ENCODE data around the gene NCKAP5. TPM values are rescaled to one million over a fixed set of nuclear protein-coding genes. Genes with fewer than 3 reads are reported as not detected.

The NCKAP5 gene
- polyA plus RNA-seq, 1 experiment = 2.1 TPM

DNA sequence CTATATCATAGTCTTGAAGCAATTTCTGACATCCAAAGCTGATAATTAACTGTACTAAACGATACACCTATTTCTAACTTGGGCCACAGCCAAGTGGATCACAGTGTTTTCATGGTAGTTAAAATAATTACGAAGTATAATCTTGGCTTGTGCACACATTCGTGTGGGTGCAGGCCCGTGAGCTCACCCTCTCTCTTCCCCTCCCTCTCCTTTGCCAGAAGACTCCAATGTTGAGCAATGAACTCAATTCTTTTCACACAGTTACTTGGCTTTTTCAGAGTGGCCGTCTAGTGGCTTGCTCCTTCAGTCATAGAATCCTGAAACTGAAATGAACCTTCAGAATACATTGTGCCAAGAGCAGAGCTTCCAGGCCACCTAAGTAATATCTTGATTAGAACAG is 178.7 kb downstream of the NCKAP5 start:
- TF ChIP-seq, protein P1, sequence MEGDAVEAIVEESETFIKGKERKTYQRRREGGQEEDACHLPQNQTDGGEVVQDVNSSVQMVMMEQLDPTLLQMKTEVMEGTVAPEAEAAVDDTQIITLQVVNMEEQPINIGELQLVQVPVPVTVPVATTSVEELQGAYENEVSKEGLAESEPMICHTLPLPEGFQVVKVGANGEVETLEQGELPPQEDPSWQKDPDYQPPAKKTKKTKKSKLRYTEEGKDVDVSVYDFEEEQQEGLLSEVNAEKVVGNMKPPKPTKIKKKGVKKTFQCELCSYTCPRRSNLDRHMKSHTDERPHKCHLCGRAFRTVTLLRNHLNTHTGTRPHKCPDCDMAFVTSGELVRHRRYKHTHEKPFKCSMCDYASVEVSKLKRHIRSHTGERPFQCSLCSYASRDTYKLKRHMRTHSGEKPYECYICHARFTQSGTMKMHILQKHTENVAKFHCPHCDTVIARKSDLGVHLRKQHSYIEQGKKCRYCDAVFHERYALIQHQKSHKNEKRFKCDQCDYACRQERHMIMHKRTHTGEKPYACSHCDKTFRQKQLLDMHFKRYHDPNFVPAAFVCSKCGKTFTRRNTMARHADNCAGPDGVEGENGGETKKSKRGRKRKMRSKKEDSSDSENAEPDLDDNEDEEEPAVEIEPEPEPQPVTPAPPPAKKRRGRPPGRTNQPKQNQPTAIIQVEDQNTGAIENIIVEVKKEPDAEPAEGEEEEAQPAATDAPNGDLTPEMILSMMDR (IDR thresholded peaks at IDR 0.05; ENCODE audit: insufficient read depth, low read depth, low read length) = no peak
- H3K27me3 ChIP-seq (ENCODE audit: control insufficient read depth, insufficient read depth, low read length) = no peaks in the 10 kb centered on the region
- no peak for DNase-seq (ENCODE audit: low read depth)
- no peaks in the 10 kb centered on the region for H3K36me3 ChIP-seq (ENCODE audit: control insufficient read depth, insufficient read depth, low read length)
- CTCF ChIA-PET = interaction anchor here (1.1 to 1.7 kb wide), 3 partner anchors 11 to 33 kb away, joined by 3 to 8 read pairs (median 3); no protein-coding TSS in a partner anchor
- H3K4me3 ChIP-seq (ENCODE audit: low read depth, low read length) = no peak overlapping the region
- POLR2A ChIA-PET = no interaction called here

DNA sequence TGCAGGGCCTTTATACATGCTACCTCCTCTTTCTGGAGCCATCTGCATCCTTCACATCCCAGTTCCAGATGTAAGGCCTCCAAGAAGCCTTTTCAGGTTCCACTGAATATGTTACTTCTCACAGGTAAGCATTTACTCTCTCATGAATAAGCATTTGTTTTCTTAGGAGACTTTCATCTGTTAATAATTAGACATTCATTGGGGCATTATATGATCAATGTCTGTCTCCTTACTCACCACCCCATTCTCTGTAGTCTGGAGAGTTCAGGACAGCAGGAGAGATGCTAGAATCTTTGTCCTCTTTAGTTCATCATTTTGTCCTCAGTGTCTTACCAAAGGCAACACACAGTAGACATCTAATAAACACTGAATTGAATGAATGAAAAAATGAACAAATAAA is 185.7 kb downstream of the NCKAP5 start:
- ChIA-PET CTCF (no interaction called here), POLR2A (no interaction called here)
- TF ChIP-seq, protein P1 (IDR thresholded peaks at IDR 0.05; ENCODE audit: insufficient read depth, low read depth, low read length) = no peak
- no peak for DNase-seq (ENCODE audit: low read depth)
- Histone ChIP-seq H3K36me3 (ENCODE audit: control insufficient read depth, insufficient read depth, low read length) (no peaks in the 10 kb centered on the region), H3K4me3 (ENCODE audit: low read depth, low read length) (no peak overlapping the region), H3K27me3 (ENCODE audit: control insufficient read depth, insufficient read depth, low read length) (no peaks in the 10 kb centered on the region)

DNA sequence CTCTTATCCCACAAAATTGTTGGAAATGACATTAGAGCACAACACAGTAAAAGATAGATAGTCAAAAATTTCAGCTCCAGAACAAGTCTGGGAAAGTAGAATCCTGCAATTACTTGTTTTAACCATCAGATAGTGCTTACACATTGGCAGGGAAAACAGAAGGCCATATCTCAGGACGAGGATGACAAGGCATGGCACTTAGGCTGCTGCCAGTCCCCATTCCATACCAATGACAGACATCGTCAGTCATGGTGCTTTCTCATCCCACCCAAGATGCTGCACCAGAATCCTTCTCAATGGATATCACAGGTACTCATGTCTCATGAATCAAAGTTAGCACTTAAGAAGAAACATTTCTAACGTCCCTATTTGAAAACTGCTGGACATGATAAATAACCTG is 187.3 kb downstream of the NCKAP5 start:
- H3K36me3 ChIP-seq (ENCODE audit: control insufficient read depth, insufficient read depth, low read length) = no peaks in the 10 kb centered on the region
- POLR2A ChIA-PET = no interaction called here
- CTCF ChIA-PET = interaction anchor here (1.4 kb wide), 1 partner anchor 123 kb away, joined by 4 read pairs; no protein-coding TSS in a partner anchor
- TF ChIP-seq, protein P1 (IDR thresholded peaks at IDR 0.05; ENCODE audit: insufficient read depth, low read depth, low read length) = no peak
- H3K27me3 ChIP-seq (ENCODE audit: control insufficient read depth, insufficient read depth, low read length) = no peaks in the 10 kb centered on the region
- no peak for DNase-seq (ENCODE audit: low read depth)
- H3K4me3 ChIP-seq (ENCODE audit: low read depth, low read length) = no peak overlapping the region

DNA sequence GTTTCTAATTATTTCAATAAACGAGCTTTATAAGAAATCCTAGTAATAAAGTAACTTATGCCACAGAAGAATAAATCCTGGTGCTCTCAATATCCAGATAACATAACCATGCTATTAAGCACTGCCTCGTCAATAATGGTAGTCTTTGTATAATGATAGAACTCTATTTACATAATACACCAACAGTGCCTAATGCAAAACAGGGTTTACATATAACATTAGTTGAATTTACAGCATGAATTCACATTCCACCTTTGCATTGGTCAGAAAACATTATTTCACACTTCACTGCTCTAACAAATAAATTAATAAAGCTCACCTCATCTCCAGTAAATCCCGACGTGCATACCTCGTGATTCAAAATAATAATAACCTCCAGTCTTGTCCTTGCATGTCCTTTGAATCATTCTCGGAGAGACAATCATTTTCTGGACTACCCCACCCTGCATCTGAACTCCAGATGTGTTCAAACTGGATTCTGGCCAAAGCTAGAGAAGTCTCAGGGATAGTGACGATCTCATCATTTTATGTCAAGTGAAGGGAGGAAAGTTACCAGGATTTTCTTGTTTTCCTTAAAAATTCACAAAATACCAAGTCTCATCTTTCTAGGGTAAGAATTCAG is 189.2 kb downstream of the NCKAP5 start:
- H3K4me3 ChIP-seq (ENCODE audit: low read depth, low read length) = no peak overlapping the region
- DNase-seq (ENCODE audit: low read depth) = peak; percentile 75
- ChIA-PET POLR2A (no interaction called here), CTCF (interaction anchor here (1.4 kb wide), 1 partner anchor 465 kb away, joined by 3 read pairs; no protein-coding TSS in a partner anchor)
- no peaks in the 10 kb centered on the region for H3K36me3 ChIP-seq (ENCODE audit: control insufficient read depth, insufficient read depth, low read length)
- TF ChIP-seq, protein P1 (IDR thresholded peaks at IDR 0.05; ENCODE audit: insufficient read depth, low read depth, low read length) = no peak
- H3K27me3 ChIP-seq (ENCODE audit: control insufficient read depth, insufficient read depth, low read length) = no peaks in the 10 kb centered on the region

DNA sequence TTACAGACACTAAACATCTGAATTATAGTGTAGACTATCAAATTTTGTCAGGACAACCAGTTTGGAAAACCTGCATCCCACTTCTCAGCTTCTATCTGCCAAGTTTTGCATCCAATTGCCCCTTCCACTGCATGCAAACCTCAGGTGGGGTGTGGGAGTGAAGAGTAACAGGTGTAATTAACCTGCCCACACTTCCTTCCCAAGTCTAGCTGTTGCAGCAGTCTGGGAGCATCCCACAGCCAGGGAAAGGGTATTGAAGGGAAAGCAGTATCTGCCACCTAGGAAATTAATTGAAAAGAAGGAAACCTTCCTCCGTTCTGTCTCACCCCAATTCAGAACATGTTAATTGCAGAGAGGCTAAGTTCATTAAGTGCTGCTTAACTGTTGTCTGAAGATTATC is 189.9 kb downstream of the NCKAP5 start:
- TF ChIP-seq, protein P1 (IDR thresholded peaks at IDR 0.05; ENCODE audit: insufficient read depth, low read depth, low read length) = no peak
- Histone ChIP-seq H3K36me3 (ENCODE audit: control insufficient read depth, insufficient read depth, low read length) (no peaks in the 10 kb centered on the region), H3K4me3 (ENCODE audit: low read depth, low read length) (no peak overlapping the region), H3K27me3 (ENCODE audit: control insufficient read depth, insufficient read depth, low read length) (no peaks in the 10 kb centered on the region)
- no peak for DNase-seq (ENCODE audit: low read depth)
- CTCF ChIA-PET = no interaction called here
- POLR2A ChIA-PET = no interaction called here
